SK-N-SH (cell line): ENCODE data around the gene R3HDM4. TPM values are rescaled to one million over a fixed set of nuclear protein-coding genes. Genes with fewer than 3 reads are reported as not detected.

ENCODE experiments used
- CTCF ChIA-PET: fragments of 300-600, 350-600 bp; formaldehyde crosslinking; extraction: SDS; loops from one replicate; lab custom pipeline; 2021; lab: Yijun Ruan, JAX
- POLR2A ChIA-PET: fragments of 350-600 bp; sonication (Branson Sonifier 250); formaldehyde crosslinking; extraction: SDS; loops from one replicate; lab custom pipeline; 2020; ENCODE audit warnings: antibody characterized with exemption, inconsistent platforms; lab: Yijun Ruan, JAX
- DNase-seq: peaks from one replicate; pipeline ENCODE4 v3.0.0; 2012
- H2AFZ ChIP-seq: fragments of 200-600 bp; sonication (generic); 2 replicates; pipeline ENCODE4 v1.8.1; 2016; ENCODE audit warnings: antibody characterized with exemption, mild to moderate bottlenecking, low read depth
- H3F3A ChIP-seq: fragments of 200-600 bp; sonication (generic); replicated peaks from 2 replicates; pipeline ENCODE3; 2016; ENCODE audit warnings: antibody characterized with exemption, mild to moderate bottlenecking; ENCODE audit not compliant: insufficient read depth
- H3K27ac ChIP-seq, 2 experiments: fragments of 200-500 bp in 1 of 2; fragments of 200-600 bp in 1 of 2; sonication (Bioruptor generic) in 1 of 2; sonication (generic), shearing (Covaris generic) in 1 of 2; 2 replicates each; pipeline versions ENCODE4 v1.5.1 to v1.6.1; 2014 to 2016; ENCODE audit warnings: low read depth in 2 of 2, inconsistent platforms in 1 of 2, low read length in 1 of 2, mild to moderate bottlenecking in 1 of 2, mixed read lengths in 1 of 2
- H3K27me3 ChIP-seq: fragments of 200-600 bp; sonication (generic), shearing (Covaris generic); 2 replicates; pipeline ENCODE4 v1.6.1; 2016; ENCODE audit warnings: mixed run types; ENCODE audit not compliant: insufficient read depth
- H3K36me3 ChIP-seq, 2 experiments: fragments of 200-500 bp in 1 of 2; fragments of 200-600 bp in 1 of 2; sonication (Bioruptor generic) in 1 of 2; sonication (generic) in 1 of 2; replicated peaks in 1 of 2; 2 replicates each; pipeline versions ENCODE3 to v1.5.1; 2014 to 2016; ENCODE audit warnings: low read length in 1 of 2, mild to moderate bottlenecking in 1 of 2; ENCODE audit not compliant: insufficient read depth in 2 of 2, control insufficient read depth in 1 of 2
- H3K4me1 ChIP-seq, 2 experiments: fragments of 200-500 bp in 1 of 2; fragments of 200-600 bp in 1 of 2; sonication (Bioruptor generic) in 1 of 2; sonication (generic), shearing (Covaris generic) in 1 of 2; 2 replicates each; pipeline versions ENCODE4 v1.5.1 to v1.6.1; 2014 to 2016; ENCODE audit warnings: low read depth in 1 of 2, low read length in 1 of 2, mixed run types in 1 of 2; ENCODE audit not compliant: insufficient read depth in 2 of 2, control insufficient read depth in 1 of 2
- H3K4me2 ChIP-seq: fragments of 200-600 bp; sonication (generic), shearing (Covaris generic); 2 replicates; pipeline ENCODE4 v1.6.1; 2017; ENCODE audit warnings: mixed run types
- H3K4me3 ChIP-seq, 2 experiments: fragments of 200-500 bp in 1 of 2; fragments of 200-600 bp in 1 of 2; sonication (Bioruptor generic) in 1 of 2; sonication (generic), shearing (Covaris generic) in 1 of 2; 2 replicates each; pipeline versions ENCODE4 v1.5.1 to v1.8.1; 2014 to 2016; ENCODE audit warnings: low read depth in 2 of 2, inconsistent platforms in 1 of 2, low read length in 1 of 2, mild to moderate bottlenecking in 1 of 2, mixed read lengths in 1 of 2, moderate library complexity in 1 of 2
- H3K79me2 ChIP-seq: fragments of 200-600 bp; sonication (generic); 2 replicates; pipeline ENCODE4 v1.8.1; 2017; ENCODE audit warnings: mild to moderate bottlenecking; ENCODE audit not compliant: insufficient read depth
- H3K9ac ChIP-seq: fragments of 200-600 bp; sonication (generic); 2 replicates; pipeline ENCODE4 v1.6.1; 2017; ENCODE audit warnings: mixed run types
- H3K9me2 ChIP-seq: fragments of 200-600 bp; sonication (generic); 2 replicates; pipeline ENCODE4 v1.6.1; 2017; ENCODE audit warnings: mixed run types
- H3K9me3 ChIP-seq: fragments of 200-600 bp; sonication (generic); 2 replicates; pipeline ENCODE4 v1.6.1; 2017; ENCODE audit warnings: mixed run types, mild to moderate bottlenecking, moderate library complexity
- H4K20me1 ChIP-seq: fragments of 200-600 bp; sonication (generic); 2 replicates; pipeline ENCODE4 v1.6.1; 2017; ENCODE audit warnings: mild to moderate bottlenecking, mixed run types; ENCODE audit not compliant: insufficient read depth
- CHD2 ChIP-seq: fragments of 150-350 bp; IDR thresholded peaks from 2 replicates; pipeline ENCODE4 v1.6.1; 2018; ENCODE audit warnings: low read length; ENCODE audit not compliant: partially characterized antibody
- ELF1 ChIP-seq: IDR thresholded peaks from 2 replicates; pipeline ENCODE4 v1.4.0; 2012
- EP300 ChIP-seq, 2 experiments: IDR thresholded peaks; 2 replicates each; pipeline versions ENCODE4 v1.4.0 to v1.6.1; 2012; ENCODE audit warnings: borderline replicate concordance in 1 of 2, low read depth in 1 of 2, low read length in 1 of 2
- FOSL2 ChIP-seq: IDR thresholded peaks from 2 replicates; pipeline ENCODE4 v1.4.0; 2012; ENCODE audit warnings: low read depth, mild to moderate bottlenecking, moderate library complexity, borderline replicate concordance
- GABPA ChIP-seq: IDR thresholded peaks from 2 replicates; pipeline ENCODE4 v1.4.0; 2012; ENCODE audit warnings: low read depth, mild to moderate bottlenecking
- MXI1 ChIP-seq: IDR thresholded peaks from 2 replicates; pipeline ENCODE4 v1.6.1; 2012; ENCODE audit warnings: mild to moderate bottlenecking, low read depth, low read length, improper control_type of control experiment
- POLR2AphosphoS5 ChIP-seq: IDR thresholded peaks from 2 replicates; pipeline ENCODE4 v1.6.1; 2012; ENCODE audit warnings: low read depth, low read length
- RAD21 ChIP-seq: IDR thresholded peaks from 2 replicates; pipeline ENCODE4 v1.6.1; 2012; ENCODE audit warnings: mild to moderate bottlenecking, low read length
- RFX5 ChIP-seq: IDR thresholded peaks from 2 replicates; pipeline ENCODE4 v1.6.1; 2012; ENCODE audit warnings: mild to moderate bottlenecking, improper control_type of control experiment, low read length
- TAF1 ChIP-seq: IDR thresholded peaks from 2 replicates; pipeline ENCODE4 v1.6.1; 2012; ENCODE audit warnings: low read depth, mild to moderate bottlenecking, low read length, moderate library complexity, borderline replicate concordance
- TCF12 ChIP-seq: IDR thresholded peaks from 2 replicates; pipeline ENCODE4 v1.4.0; 2012
- YY1 ChIP-seq: IDR thresholded peaks from 2 replicates; pipeline ENCODE4 v1.4.0; 2012; ENCODE audit warnings: low read depth, mild to moderate bottlenecking
- WGBS: methylation state at CpG from one replicate; pipeline ENCODE4 v1.1.6; 2017; ENCODE audit warnings: low lambda C conversion rate; 5-methylcytosine and 5-hydroxymethylcytosine counted together
- polyA plus RNA-seq, 3 experiments: library from polyadenylated mRNA; depleted of rRNA; stranded (reverse); fragments of >200 nt; gene quantifications; 2 replicates each; pipeline ENCODE4 v1.2.3, GENCODE V29; 2012
- TF ChIP-seq, protein P1 (sequence below): fragments of 200-600 bp; sonication (generic); IDR thresholded peaks from 2 replicates; pipeline ENCODE4 v1.6.1; 2017; ENCODE audit warnings: antibody characterized with exemption, mild to moderate bottlenecking, moderate library complexity
- TF ChIP-seq, protein P2 (sequence below): IDR thresholded peaks from 2 replicates; pipeline ENCODE4 v1.4.0; 2012; ENCODE audit warnings: low read depth
- TF ChIP-seq, protein P3 (sequence below): fragments of 150-350 bp; IDR thresholded peaks from 2 replicates; pipeline ENCODE4 v1.6.1; 2016; ENCODE audit warnings: mild to moderate bottlenecking, low read depth, low read length
- TF ChIP-seq, protein P4 (sequence below): IDR thresholded peaks from 2 replicates; pipeline ENCODE4 v1.6.1; 2012; ENCODE audit warnings: mild to moderate bottlenecking, low read depth, low read length, moderate library complexity

The R3HDM4 gene
- polyA plus RNA-seq, 1 of the 3 experiments (the other 2 are of a cell fraction) = 39.2 TPM

DNA sequence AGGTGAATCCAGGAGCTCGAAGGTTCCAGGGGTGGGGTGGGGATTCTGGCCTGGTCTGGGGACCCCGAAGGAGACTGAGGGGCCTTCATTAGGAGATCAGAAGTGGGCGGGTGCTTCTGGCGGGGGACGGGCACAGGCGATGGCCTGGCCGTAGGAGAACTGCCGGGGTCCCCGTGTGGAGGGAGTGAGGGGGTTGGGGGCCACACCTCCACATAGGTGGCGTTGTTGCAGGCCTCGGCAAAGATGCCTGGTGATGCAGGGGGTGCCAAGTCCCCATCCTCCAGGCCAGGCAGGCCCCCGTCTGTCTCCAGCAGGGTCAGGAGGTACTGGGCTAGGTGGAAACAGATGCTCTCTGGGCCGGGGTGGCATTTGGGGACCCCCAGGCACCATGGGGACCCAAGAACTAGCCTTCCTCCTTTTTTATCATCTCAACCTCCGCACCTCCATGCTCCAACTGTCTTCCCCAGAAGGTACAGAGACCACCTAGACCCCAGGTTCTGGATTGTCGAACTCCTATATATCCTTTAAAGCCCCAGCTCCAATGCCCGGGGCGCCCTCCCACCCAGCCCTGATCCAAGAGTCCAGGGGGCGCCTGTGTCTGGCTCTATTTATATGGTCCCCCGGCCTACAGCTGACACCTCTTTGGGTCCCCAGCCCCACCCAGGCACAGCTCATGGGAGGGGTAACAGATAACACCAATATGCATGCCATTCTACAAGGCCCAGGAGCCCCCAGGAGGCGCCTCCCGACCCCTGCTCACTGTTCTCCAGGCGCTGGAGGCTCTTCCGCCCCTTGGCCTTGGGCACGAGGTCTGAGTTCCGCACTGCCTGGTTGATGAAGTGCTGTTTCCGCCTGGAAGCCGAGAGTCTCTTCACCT is 11.6 kb downstream of the R3HDM4 start:
- Histone ChIP-seq H3F3A (peaks cover 4% of the 10 kb centered on the region), H3K4me3 (no peak overlapping the region), H3K9ac (no peak overlapping the region), H4K20me1 (peaks cover 31% of the 10 kb centered on the region), H3K9me3 (no peaks in the 10 kb centered on the region), H3K79me2 (peaks cover 41% of the 10 kb centered on the region), H2AFZ (no peak overlapping the region), H3K9me2 (no peaks in the 10 kb centered on the region), H3K4me2 (no peak overlapping the region), H3K27me3 (no peaks in the 10 kb centered on the region), H3K36me3 (peaks cover 0 to 19% of the 10 kb centered on the region in 2 experiments), H3K4me1 (no peaks in the 10 kb centered on the region; a peak in 1 of 4 replicates), H3K27ac (no peak overlapping the region)
- CTCF ChIA-PET = interaction anchor here (1.1 to 1.7 kb wide), 2 partner anchors 21 to 38 kb away, joined by 5 read pairs; no protein-coding TSS in a partner anchor
- WGBS = 92% methylated on average over 16 of the region's 27 CpGs
- DNase-seq = no peak
- TF ChIP-seq TAF1 (no peak), RFX5 (no peak), ELF1 (no peak), RAD21 (no peak), EP300 (IDR thresholded peaks at IDR 0.05; ENCODE audit: borderline replicate concordance in 1 of 2, low read depth in 1 of 2, low read length in 1 of 2) (no peak), TCF12 (no peak)
- TF ChIP-seq, protein P1, sequence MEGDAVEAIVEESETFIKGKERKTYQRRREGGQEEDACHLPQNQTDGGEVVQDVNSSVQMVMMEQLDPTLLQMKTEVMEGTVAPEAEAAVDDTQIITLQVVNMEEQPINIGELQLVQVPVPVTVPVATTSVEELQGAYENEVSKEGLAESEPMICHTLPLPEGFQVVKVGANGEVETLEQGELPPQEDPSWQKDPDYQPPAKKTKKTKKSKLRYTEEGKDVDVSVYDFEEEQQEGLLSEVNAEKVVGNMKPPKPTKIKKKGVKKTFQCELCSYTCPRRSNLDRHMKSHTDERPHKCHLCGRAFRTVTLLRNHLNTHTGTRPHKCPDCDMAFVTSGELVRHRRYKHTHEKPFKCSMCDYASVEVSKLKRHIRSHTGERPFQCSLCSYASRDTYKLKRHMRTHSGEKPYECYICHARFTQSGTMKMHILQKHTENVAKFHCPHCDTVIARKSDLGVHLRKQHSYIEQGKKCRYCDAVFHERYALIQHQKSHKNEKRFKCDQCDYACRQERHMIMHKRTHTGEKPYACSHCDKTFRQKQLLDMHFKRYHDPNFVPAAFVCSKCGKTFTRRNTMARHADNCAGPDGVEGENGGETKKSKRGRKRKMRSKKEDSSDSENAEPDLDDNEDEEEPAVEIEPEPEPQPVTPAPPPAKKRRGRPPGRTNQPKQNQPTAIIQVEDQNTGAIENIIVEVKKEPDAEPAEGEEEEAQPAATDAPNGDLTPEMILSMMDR = no peak
- TF ChIP-seq, protein P2, sequence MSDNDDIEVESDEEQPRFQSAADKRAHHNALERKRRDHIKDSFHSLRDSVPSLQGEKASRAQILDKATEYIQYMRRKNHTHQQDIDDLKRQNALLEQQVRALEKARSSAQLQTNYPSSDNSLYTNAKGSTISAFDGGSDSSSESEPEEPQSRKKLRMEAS = no peak
- TF ChIP-seq, all 33 proteins: peak for 0
- POLR2A ChIA-PET = no interaction called here

DNA sequence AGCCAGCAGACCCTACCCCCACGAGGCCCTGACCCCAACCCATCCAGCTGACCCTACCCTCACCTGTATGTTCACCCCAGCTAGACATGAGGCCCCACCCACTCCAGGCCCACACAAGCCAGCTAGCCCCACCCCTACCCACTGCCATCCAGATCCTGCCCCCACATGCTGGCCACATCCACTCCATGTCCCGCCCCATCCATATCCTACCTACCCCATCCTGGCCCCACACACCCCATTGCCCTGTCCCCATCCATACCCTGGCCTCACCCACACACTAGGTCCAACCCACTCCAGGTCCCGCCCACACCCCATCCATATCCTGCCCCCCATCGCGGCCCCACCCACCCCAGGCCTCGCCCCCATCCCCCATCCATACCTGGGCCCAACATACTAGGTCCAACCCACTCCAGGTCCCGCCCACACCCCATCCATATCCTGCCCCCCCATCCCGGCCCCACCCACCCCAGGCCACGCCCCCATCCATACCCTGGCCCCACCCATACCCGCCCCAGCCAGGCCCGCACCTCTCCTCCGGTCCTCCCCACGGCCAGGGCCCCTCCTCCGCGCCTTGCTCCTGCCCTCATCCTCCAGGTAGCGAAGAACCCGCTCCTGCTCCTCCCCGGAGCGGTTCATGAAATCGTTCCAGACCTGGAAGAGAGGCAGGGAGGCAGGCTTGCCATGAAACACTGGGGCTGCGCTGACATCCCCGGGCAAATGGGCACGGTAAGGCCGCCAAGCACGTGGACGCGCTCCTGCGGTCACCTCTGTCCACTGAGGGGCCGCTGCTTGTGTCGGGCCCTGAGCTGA is 12.5 kb downstream of the R3HDM4 start:
- peaks cover 25% of the 10 kb centered on the region; the same call in 1 of the 2 replicates for H4K20me1 ChIP-seq
- H3K9me2 ChIP-seq = no peaks in the 10 kb centered on the region
- H3K79me2 ChIP-seq = peaks cover 36% of the 10 kb centered on the region
- no peak overlapping the region for H3K4me3 ChIP-seq
- peak; percentile 87 for DNase-seq
- H3K27ac ChIP-seq = no peak overlapping the region
- CTCF ChIA-PET = interaction anchor here (0.6 to 1.1 kb wide), 2 partner anchors 37 to 237 kb away, joined by 4 to 5 read pairs; no protein-coding TSS in a partner anchor
- no peaks in the 10 kb centered on the region for H3K27me3 ChIP-seq
- no peak overlapping the region for H3K4me2 ChIP-seq
- no peaks in the 10 kb centered on the region for H3K9me3 ChIP-seq
- H2AFZ ChIP-seq = no peak overlapping the region
- 80% methylated on average over 28 of the region's 30 CpGs for WGBS
- H3K4me1 ChIP-seq = no peaks in the 10 kb centered on the region; a peak in 1 of 4 replicates
- no peak overlapping the region for H3K9ac ChIP-seq
- peaks cover 4% of the 10 kb centered on the region for H3F3A ChIP-seq
- POLR2A ChIA-PET = no interaction called here
- H3K36me3 ChIP-seq = peaks cover 0 to 19% of the 10 kb centered on the region in 2 experiments
- TF ChIP-seq, protein P3, sequence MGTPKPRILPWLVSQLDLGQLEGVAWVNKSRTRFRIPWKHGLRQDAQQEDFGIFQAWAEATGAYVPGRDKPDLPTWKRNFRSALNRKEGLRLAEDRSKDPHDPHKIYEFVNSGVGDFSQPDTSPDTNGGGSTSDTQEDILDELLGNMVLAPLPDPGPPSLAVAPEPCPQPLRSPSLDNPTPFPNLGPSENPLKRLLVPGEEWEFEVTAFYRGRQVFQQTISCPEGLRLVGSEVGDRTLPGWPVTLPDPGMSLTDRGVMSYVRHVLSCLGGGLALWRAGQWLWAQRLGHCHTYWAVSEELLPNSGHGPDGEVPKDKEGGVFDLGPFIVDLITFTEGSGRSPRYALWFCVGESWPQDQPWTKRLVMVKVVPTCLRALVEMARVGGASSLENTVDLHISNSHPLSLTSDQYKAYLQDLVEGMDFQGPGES = no peak
- no peak for TF ChIP-seq CHD2
- TF ChIP-seq, protein P2 = no peak
- TF ChIP-seq MXI1 = no peak
- TF ChIP-seq GABPA = no peak
- no peak for TF ChIP-seq YY1
- TF ChIP-seq TAF1 = no peak
- no peak for TF ChIP-seq FOSL2
- TF ChIP-seq, protein P4, sequence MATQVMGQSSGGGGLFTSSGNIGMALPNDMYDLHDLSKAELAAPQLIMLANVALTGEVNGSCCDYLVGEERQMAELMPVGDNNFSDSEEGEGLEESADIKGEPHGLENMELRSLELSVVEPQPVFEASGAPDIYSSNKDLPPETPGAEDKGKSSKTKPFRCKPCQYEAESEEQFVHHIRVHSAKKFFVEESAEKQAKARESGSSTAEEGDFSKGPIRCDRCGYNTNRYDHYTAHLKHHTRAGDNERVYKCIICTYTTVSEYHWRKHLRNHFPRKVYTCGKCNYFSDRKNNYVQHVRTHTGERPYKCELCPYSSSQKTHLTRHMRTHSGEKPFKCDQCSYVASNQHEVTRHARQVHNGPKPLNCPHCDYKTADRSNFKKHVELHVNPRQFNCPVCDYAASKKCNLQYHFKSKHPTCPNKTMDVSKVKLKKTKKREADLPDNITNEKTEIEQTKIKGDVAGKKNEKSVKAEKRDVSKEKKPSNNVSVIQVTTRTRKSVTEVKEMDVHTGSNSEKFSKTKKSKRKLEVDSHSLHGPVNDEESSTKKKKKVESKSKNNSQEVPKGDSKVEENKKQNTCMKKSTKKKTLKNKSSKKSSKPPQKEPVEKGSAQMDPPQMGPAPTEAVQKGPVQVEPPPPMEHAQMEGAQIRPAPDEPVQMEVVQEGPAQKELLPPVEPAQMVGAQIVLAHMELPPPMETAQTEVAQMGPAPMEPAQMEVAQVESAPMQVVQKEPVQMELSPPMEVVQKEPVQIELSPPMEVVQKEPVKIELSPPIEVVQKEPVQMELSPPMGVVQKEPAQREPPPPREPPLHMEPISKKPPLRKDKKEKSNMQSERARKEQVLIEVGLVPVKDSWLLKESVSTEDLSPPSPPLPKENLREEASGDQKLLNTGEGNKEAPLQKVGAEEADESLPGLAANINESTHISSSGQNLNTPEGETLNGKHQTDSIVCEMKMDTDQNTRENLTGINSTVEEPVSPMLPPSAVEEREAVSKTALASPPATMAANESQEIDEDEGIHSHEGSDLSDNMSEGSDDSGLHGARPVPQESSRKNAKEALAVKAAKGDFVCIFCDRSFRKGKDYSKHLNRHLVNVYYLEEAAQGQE = no peak
- TF ChIP-seq POLR2AphosphoS5 = no peak
